GM19397 (cell line): ENCODE measurements around the gene SLX1A.
A peak's percentile ranks its signal among the peaks of the same experiment; 100 is the strongest.
"Not testable (repeated sequence)": the region's sequence is repeated elsewhere in the genome, so short reads cannot be mapped to it uniquely, and the experiment has no call there.

Source experiments
- ATAC-seq: cut with Tn5 transposase; IDR thresholded peaks from one replicate; pipeline ENCODE4 v1.9.1; 2021; ENCODE audit warnings: mild to moderate bottlenecking, moderate library complexity; ENCODE audit not compliant: unreplicated experiment

The SLX1A gene

GRCh38 chr16:30184096-30184890 is 9.4 kb upstream of the SLX1A start:
- peak; percentile 29 for ATAC-seq

- ATAC-seq, result no peak
Measured at GRCh38 chr16:30184891-30185682, 8.6 kb upstream of the SLX1A start.

GRCh38 chr16:30185683-30186421 is 7.8 kb upstream of the SLX1A start:
- ATAC-seq, result peak; percentile 26

GRCh38 chr16:30186444-30186781 is 7.3 kb upstream of the SLX1A start:
- ATAC-seq, result no peak

GRCh38 chr16:30186782-30187555 is 6.7 kb upstream of the SLX1A start:
- no peak for ATAC-seq

DNA sequence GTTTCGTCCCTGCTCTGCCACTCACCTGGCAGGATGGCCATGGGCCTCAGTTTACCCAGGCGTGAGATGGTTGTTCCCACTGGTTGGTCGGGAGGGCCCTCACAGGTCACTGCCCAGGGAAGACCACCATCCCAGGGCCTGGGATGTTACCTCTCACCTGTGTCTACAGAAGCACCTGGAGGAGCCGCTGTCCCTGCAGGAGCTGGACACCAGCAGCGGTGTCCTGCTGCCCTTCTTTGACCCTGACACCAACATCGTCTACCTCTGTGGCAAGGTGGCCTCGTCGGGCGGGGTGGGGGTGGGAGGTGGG is 6.2 kb upstream of the SLX1A start:
- ATAC-seq, result no peak

- ATAC-seq, result no peak
Measured at GRCh38 chr16:30187971-30188561, 5.6 kb upstream of the SLX1A start.

- not testable (repeated sequence) for ATAC-seq
Measured at GRCh38 chr16:30191158-30191557, 2.5 kb upstream of the SLX1A start.

GRCh38 chr16:30193098-30193497 is 577 bp upstream of the SLX1A start:
- ATAC-seq, result peak; percentile 5

- ATAC-seq, result peak; percentile 51
Measured at GRCh38 chr16:30194172-30194925, 674 bp downstream of the SLX1A start.

DNA sequence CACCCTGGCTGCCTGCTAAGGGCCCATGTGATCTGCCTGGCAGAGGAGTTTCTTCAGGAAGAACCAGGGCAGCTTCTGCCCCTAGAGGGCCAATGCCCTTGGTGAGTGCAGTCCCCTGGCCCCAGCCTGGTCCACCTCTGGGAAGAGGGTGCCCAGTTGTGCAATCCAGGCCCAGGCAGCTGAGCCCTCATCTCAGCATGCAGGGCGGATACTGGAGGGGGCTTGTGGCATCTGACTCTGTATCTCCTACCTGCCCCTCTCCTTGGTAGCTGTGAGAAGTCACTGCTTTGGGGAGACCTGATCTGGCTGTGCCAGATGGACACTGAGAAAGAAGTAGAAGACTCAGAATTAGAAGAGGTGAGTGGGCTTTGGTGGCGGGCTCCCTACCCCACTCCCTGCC is 3.3 kb downstream of the SLX1A start:
- ATAC-seq, result not testable (repeated sequence)

DNA sequence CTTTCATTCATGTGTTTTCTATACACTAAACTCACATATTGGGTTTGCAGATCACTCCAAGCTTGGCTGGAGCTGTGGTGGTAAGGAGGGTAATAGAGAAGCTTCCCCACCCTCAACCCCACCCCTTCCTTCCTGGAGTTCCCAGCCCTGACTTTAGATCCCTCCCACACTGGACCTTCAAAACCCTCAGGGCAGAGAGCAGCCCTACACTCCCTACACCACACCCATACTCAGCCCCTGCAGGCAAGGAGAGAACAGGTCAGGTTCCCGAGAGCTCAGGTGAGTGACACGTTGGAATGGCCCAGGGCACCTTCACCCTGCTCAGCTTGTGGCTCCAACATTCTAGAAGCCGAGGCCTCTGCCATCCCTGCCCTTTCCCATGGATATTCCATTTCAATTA is 5.4 kb downstream of the SLX1A start, which contains the start of gene SULT1A3:
Gene SULT1A3 (plus strand): TSS at position 207 of the 400 bp plus-strand sequence. CDS start 1,474 bp downstream, outside the sequence.
- ATAC-seq, result not testable (repeated sequence)

GRCh38 chr16:30199608-30200343 is 6.1 kb downstream of the SLX1A start:
- not testable (repeated sequence) for ATAC-seq

GRCh38 chr16:30205541-30206236 is 12.0 kb downstream of the SLX1A start:
- ATAC-seq, result not testable (repeated sequence)

DNA sequence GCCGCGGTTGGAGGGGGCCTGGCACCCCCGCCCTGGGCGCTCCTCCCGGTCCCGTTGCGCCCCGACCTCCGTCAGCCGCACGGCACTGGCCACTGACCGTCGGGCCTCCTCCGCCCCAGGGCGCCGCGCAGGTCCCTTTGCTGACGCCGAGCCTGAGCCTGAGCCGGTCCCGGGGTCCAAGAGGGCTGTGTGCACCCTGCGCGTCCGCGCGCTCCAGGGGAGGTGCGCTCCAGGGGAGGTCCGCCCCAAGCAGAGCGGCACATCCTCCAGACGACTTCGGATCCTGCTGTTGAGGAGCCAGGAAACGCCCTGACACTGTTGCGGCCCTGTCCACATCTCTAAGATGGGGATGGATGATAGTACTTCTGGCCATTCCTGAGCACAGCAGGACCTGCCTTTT is 12.6 kb downstream of the SLX1A start:
- not testable (repeated sequence) for ATAC-seq

- not testable (repeated sequence) for ATAC-seq
Measured at GRCh38 chr16:30207063-30207704, 13.5 kb downstream of the SLX1A start.

DNA sequence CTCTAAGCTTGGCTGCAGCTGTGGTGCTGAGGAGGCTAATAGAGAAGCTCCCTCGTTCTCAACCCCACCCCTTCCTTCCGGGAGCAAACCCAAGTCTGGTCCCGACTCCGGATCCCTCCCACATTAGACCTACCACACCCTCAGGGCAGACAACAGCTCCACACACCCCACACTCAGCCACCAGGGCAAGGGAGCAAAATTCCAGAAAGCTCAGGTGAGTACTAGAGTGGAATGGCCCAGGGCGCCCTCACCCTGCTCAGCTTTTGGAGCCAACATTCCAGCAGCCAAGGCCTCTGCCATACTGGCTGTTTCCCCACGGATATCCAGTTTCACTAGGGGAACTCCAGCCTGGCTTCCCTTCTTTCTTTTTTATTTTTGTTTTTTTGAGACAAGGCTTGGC is 15.4 kb downstream of the SLX1A start:
- not testable (repeated sequence) for ATAC-seq

DNA sequence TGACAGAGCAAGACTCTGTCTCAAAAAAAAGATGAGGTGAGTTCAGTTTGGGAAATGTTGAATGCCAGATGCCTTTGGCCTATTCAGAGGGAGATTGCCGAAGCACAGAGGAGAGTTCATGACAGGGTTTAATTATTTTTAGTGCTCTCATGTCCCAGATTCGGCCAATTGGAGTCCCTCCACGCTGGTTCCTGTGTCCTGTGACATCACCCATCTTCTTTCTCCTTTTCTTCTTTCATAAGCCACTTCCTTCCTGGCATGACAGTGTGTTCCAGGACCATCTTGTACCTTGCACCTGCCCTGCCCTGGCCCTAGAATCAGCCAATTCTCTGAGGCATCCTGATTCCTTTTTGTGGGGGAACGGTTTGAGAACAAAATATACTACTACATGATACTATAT is 17.7 kb downstream of the SLX1A start:
- not testable (repeated sequence) for ATAC-seq
